Stomach (tissue), 4 donors: Measurements from ENCODE around the gene CNMD.

Experiments used
- POLR2A ChIP-seq, 4 donors: fragments of 450-650 bp; IDR thresholded peaks; one replicate each; pipeline ENCODE4 v1.6.1; 2016; ENCODE audit warnings: antibody characterized with exemption in 4 of 4, control low read depth in 2 of 4, mild to moderate bottlenecking in 1 of 4, moderate library complexity in 1 of 4
- POLR2AphosphoS5 ChIP-seq, 3 donors: sonication (generic); formaldehyde crosslinking; IDR thresholded peaks; one replicate each; pipeline ENCODE4 v1.6.1; 2016; ENCODE audit warnings: antibody characterized with exemption in 3 of 3
- TF ChIP-seq, protein P1 (sequence below), 7 experiments: fragments of 450-650 bp in 4 of 7; fragments of 200-600 bp in 3 of 7; sonication (generic) in 3 of 7; IDR thresholded peaks; one replicate each; pipeline ENCODE4 v1.5.1; 2016 to 2019; ENCODE audit warnings: antibody characterized with exemption in 7 of 7, control low read depth in 2 of 7, mild to moderate bottlenecking in 1 of 7

- TF ChIP-seq, protein P1, sequence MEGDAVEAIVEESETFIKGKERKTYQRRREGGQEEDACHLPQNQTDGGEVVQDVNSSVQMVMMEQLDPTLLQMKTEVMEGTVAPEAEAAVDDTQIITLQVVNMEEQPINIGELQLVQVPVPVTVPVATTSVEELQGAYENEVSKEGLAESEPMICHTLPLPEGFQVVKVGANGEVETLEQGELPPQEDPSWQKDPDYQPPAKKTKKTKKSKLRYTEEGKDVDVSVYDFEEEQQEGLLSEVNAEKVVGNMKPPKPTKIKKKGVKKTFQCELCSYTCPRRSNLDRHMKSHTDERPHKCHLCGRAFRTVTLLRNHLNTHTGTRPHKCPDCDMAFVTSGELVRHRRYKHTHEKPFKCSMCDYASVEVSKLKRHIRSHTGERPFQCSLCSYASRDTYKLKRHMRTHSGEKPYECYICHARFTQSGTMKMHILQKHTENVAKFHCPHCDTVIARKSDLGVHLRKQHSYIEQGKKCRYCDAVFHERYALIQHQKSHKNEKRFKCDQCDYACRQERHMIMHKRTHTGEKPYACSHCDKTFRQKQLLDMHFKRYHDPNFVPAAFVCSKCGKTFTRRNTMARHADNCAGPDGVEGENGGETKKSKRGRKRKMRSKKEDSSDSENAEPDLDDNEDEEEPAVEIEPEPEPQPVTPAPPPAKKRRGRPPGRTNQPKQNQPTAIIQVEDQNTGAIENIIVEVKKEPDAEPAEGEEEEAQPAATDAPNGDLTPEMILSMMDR (IDR thresholded peaks at IDR 0.05) = no peak
- no peak for TF ChIP-seq POLR2AphosphoS5 (IDR thresholded peaks at IDR 0.05)
- TF ChIP-seq POLR2A (IDR thresholded peaks at IDR 0.05) = no peak
These were observed 1.7 kb downstream of the CNMD start for GRCh38 chr13:52737965-52738364.
